Esophagus (tissue), 2 donors: ENCODE results near the gene DLGAP1. TPM values are rescaled to one million over a fixed set of nuclear protein-coding genes. Genes with fewer than 3 reads are reported as not detected.

ENCODE experiments used
- H3K27ac ChIP-seq, 2 donors: one replicate each; pipeline ENCODE4 v1.5.1; 2013; ENCODE audit warnings: low read depth in 2 of 2, mild to moderate bottlenecking in 2 of 2, inconsistent platforms in 1 of 2, low read length in 1 of 2, moderate library complexity in 1 of 2
- H3K27me3 ChIP-seq, 2 donors: one replicate each; pipeline ENCODE4 v1.6.1; 2013; ENCODE audit warnings: low read length in 2 of 2, control low read depth in 1 of 2, mild to moderate bottlenecking in 1 of 2; ENCODE audit not compliant: insufficient read depth in 2 of 2, control insufficient read depth in 1 of 2
- H3K36me3 ChIP-seq, 2 donors: one replicate each; pipeline ENCODE4 v1.6.1; 2013; ENCODE audit warnings: low read length in 1 of 2; ENCODE audit not compliant: control insufficient read depth in 2 of 2, insufficient read depth in 2 of 2
- H3K4me1 ChIP-seq, 2 donors: one replicate each; pipeline ENCODE4 v1.6.1; 2013; ENCODE audit warnings: low read length in 1 of 2; ENCODE audit not compliant: control insufficient read depth in 2 of 2, insufficient read depth in 2 of 2
- H3K4me3 ChIP-seq, 2 donors: one replicate each; pipeline ENCODE4 v1.5.1; 2013; ENCODE audit warnings: low read length in 2 of 2, mild to moderate bottlenecking in 2 of 2, low read depth in 1 of 2, moderate library complexity in 1 of 2
- H3K9me3 ChIP-seq, 2 donors: one replicate each; pipeline ENCODE4 v1.6.1; 2013; ENCODE audit warnings: mild to moderate bottlenecking in 2 of 2, low read depth in 1 of 2, low read length in 1 of 2, moderate library complexity in 1 of 2; ENCODE audit not compliant: control insufficient read depth in 2 of 2, insufficient read depth in 1 of 2
- WGBS, 2 donors: extraction: QIAGEN DNeasy Blood & Tissue Kit; methylation state at CpG; one replicate each; pipeline ENCODE4 v1.1.7; 2013; 5-methylcytosine and 5-hydroxymethylcytosine counted together
- polyA plus RNA-seq, 2 donors: library from polyadenylated mRNA; stranded (reverse); fragments of 200-250 nt; gene quantifications; one replicate each; pipeline ENCODE4 v1.2.3, GENCODE V29; 2013
- donor health status: healthy with polysubstance abuse.
- donor health status: Bipolar disorder and iron deficiency.

The DLGAP1 gene
- polyA plus RNA-seq, 2 donors, result 0.47 to 0.59 TPM

GRCh38 chr18:3886575-3887322 lies 568.4 kb downstream of the DLGAP1 start:
- WGBS, 2 donors, result 22 to 49% methylated on average over 10 of the region's 10 CpGs
- H3K27ac ChIP-seq, result no peak overlapping the region

GRCh38 chr18:3885209-3885792 lies 569.8 kb downstream of the DLGAP1 start:
- Histone ChIP-seq H3K9me3 (no peaks in the 10 kb centered on the region), H3K36me3 (no peaks in the 10 kb centered on the region), H3K4me3 (no peak overlapping the region), H3K27me3 (no peaks in the 10 kb centered on the region), H3K4me1 (no peaks in the 10 kb centered on the region), H3K27ac (no peak overlapping the region)
- 75 to 79% methylated on average over 2 of the region's 2 CpGs for WGBS, 2 donors

More at GRCh38 chr18:3886575-3887322, 568.4 kb downstream of the DLGAP1 start:
- Histone ChIP-seq H3K4me1 (no peaks in the 10 kb centered on the region), H3K36me3 (no peaks in the 10 kb centered on the region), H3K9me3 (no peaks in the 10 kb centered on the region), H3K27me3 (no peaks in the 10 kb centered on the region), H3K4me3 (no peak overlapping the region)

GRCh38 chr18:3879836-3880120 lies 575.3 kb downstream of the DLGAP1 start:
- H3K27ac ChIP-seq, result no peak overlapping the region
- no peaks in the 10 kb centered on the region for H3K4me1 ChIP-seq
- H3K27me3 ChIP-seq, result no peaks in the 10 kb centered on the region
- H3K36me3 ChIP-seq, result no peaks in the 10 kb centered on the region
- peaks cover 0 to 2% of the 10 kb centered on the region in 2 donors for H3K9me3 ChIP-seq
- 94 to 98% methylated on average over 19 of the region's 19 CpGs for WGBS, 2 donors
- H3K4me3 ChIP-seq, result no peak overlapping the region

- H3K9me3 ChIP-seq, result peaks cover 0 to 2% of the 10 kb centered on the region in 2 donors
- no peaks in the 10 kb centered on the region for H3K4me1 ChIP-seq
- H3K36me3 ChIP-seq, result no peaks in the 10 kb centered on the region
- H3K27ac ChIP-seq, result no peak overlapping the region
- H3K27me3 ChIP-seq, result no peaks in the 10 kb centered on the region
- no peak overlapping the region for H3K4me3 ChIP-seq
- 97% methylated on average over 59 of the region's 59 CpGs for WGBS, 2 donors
These were observed 575.8 kb downstream of the DLGAP1 start for GRCh38 chr18:3879114-3879835.

GRCh38 chr18:3878401-3878800 lies 576.7 kb downstream of the DLGAP1 start:
- Histone ChIP-seq H3K27ac (no peak overlapping the region), H3K9me3 (peaks cover 0 to 2% of the 10 kb centered on the region in 2 donors), H3K4me3 (no peak overlapping the region), H3K4me1 (no peaks in the 10 kb centered on the region), H3K27me3 (no peaks in the 10 kb centered on the region), H3K36me3 (no peaks in the 10 kb centered on the region)
- 81 to 82% methylated on average over 7 of the region's 7 CpGs for WGBS, 2 donors

- Histone ChIP-seq H3K27me3 (no peaks in the 10 kb centered on the region), H3K9me3 (peaks cover 0 to 2% of the 10 kb centered on the region in 2 donors), H3K27ac (no peak overlapping the region), H3K4me1 (no peaks in the 10 kb centered on the region), H3K4me3 (no peak overlapping the region), H3K36me3 (no peaks in the 10 kb centered on the region)
- WGBS, 2 donors, result 66 to 76% methylated on average over 2 of the region's 2 CpGs
These were observed 577.4 kb downstream of the DLGAP1 start for GRCh38 chr18:3877678-3878077.

- no peaks in the 10 kb centered on the region for H3K4me1 ChIP-seq
- no peaks in the 10 kb centered on the region for H3K27me3 ChIP-seq
- no peaks in the 10 kb centered on the region for H3K36me3 ChIP-seq
- H3K27ac ChIP-seq, result no peak overlapping the region
- no peak overlapping the region for H3K4me3 ChIP-seq
- H3K9me3 ChIP-seq, result peaks cover 0 to 2% of the 10 kb centered on the region in 2 donors
- 60 to 61% methylated on average over 2 of the region's 2 CpGs for WGBS, 2 donors
These were observed 579.1 kb downstream of the DLGAP1 start for GRCh38 chr18:3875961-3876360.

GRCh38 chr18:3875376-3875775 lies 579.7 kb downstream of the DLGAP1 start:
- Histone ChIP-seq H3K4me1 (no peaks in the 10 kb centered on the region), H3K4me3 (no peak overlapping the region), H3K27ac (no peak overlapping the region), H3K36me3 (no peaks in the 10 kb centered on the region), H3K9me3 (peaks cover 0 to 2% of the 10 kb centered on the region in 2 donors), H3K27me3 (no peaks in the 10 kb centered on the region)
- 69 to 71% methylated on average over 2 of the region's 2 CpGs for WGBS, 2 donors

- Histone ChIP-seq H3K4me1 (no peaks in the 10 kb centered on the region), H3K27me3 (no peaks in the 10 kb centered on the region), H3K9me3 (peaks cover 0 to 2% of the 10 kb centered on the region in 2 donors), H3K27ac (no peak overlapping the region), H3K4me3 (no peak overlapping the region), H3K36me3 (no peaks in the 10 kb centered on the region)
- WGBS, 2 donors, result 65 to 68% methylated on average over 3 of the region's 3 CpGs
These were observed 580.5 kb downstream of the DLGAP1 start for GRCh38 chr18:3874581-3874980.
